Glomerular visceral epithelial cell (primary cell): Measurements from ENCODE around the gene PRKCA.
A peak's percentile ranks its signal among the peaks of the same experiment; 100 is the strongest.

Source experiments
- DNase-seq: peaks from one replicate; pipeline ENCODE4 v3.0.0-alpha.2; 2016; ENCODE audit errors: extremely low spot score

The PRKCA gene

DNA sequence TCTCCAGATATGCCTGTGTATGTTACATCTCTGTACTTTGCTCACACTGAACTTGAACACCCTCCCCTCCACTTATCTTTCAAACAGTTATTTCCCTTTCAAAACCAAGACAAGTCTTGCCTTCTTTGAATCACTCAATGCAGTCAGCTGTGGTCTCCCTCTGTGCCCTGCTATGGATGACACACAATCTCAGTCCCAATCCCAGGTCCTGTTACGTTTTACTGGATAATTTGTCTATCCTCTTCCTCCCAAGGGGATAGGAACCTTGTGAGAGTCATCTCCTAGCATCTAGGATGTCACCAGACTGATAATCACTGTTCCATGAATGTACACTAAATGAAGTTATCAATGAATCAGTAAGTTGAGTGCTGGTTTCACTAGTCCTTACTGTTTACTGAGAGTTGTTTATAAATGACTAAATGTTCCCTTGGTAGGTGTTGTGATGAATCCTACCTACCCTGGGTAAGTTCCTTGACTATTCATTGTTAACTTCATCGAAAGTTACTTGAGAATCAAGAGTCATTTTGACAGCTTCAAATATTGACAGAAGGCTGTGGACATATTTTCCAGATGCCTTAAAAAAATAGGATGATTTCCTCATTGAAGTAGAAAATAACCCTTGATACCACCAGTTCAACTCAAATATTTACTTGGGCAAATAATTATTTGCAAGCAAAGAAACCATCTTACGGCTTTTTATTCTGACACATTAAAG, 244.9 kb downstream of the PRKCA start:
- DNase-seq: no peak

DNA sequence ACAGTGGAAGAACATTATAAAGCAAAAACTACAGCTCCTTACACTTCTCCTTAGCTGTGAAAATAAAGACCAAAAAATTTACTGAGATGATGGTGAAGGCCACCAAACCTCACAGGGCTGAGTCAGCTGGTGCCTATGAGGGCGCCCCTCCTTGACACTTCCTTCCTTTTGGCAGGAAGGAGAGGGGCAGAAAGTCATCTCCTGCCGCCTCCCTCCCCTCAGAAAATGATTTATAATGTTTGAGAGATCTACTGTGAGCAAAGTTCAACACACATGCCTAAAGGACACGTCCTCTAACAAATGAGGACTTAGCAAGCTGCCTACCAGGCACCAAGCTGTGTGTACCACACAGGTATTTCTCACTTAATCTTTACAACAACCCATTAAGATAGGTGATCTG, 245.7 kb downstream of the PRKCA start:
- DNase-seq: peak; percentile 51

DNA sequence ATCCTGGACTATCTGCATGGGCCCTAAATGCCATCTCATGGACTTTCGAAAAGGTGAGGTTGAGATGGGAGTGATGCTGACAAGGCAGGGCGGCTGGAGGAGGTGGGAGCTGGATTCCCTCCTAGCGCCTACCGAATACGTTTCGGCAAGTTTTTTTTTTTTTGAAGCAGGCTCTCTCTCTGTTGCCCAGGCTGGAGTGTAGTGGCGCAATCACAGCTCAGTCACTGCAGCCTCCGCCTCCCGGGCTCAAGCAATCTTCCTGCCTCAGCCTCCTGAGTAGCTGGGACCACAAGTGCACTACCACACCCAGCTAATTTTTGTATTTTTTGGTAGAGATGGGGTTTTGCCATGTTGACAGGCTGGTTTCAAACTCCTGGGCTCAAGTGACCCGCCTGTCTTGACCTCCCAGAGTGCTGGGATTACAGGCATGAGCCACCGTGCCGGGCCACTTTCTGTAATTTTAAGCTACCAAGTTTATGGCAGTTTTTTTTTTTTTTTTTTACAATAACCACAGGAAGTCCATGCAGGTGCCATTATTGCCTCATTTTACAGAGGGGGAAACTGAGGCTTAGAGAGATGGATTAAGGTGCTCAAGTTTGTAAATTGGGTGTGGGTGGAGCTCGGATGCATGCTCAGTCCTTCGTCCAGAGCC, 246.4 kb downstream of the PRKCA start:
- DNase-seq: no peak

DNA sequence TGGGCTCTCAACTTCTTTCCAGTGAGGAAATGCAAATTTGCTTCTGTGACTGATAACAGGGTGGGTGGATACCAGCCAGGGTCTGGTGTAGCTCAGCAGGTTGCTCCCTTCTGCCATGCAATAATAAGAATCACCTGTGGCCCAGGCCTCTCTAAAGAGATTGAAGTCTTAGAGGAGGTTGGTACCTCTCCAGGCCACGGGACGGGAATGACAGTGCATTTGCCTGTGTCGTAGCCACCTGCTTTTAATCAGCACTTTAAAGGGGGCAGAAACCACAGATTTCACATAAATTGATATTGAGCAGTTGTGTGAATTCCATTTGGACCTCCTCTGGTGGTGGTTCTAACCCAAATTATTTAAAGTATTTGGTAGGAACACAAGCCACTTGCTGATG, 246.9 kb downstream of the PRKCA start:
- DNase-seq: peak; percentile 89

DNA sequence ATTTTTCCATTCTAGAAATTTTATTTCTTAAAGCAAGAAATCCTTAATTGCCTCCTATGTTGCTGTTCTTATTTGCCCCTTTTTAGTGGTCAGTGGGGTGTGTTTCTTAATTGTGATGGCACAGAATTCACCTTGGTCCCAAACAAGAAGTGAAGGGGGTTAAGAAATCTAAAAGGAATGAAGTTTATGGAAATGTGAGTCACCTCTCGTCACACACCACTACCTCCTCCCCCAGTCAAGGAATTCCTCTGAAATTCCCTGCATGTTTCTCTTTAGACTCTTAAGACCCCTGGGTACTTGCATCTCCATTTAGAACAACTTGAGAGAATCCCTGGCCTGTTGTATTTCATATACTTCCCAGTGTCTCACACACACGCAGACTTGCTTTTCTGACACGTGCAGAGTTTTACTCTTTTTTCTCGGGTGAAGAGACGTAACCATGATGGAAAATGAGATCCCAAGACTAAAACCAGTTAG, 247.4 kb downstream of the PRKCA start:
- peak; percentile 96 for DNase-seq

DNA sequence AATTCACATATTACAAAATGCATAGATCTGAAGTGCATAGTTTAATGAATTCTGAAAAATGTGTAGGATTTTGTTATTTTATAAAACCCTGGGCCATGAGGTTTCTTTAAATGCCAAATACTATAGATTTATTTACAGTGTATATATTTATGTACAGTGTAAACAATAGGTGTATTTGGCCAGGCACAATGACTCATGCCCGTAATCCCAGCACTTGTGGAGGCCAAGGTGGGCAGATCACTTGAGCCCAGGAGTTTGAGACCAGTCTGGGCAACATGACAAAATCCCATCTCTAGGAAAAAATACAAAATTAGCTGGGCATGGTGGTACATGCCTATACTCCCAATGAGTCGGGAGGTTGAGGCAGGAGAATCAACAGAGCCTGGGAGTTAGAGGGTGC, 249.4 kb downstream of the PRKCA start:
- no peak for DNase-seq

DNA sequence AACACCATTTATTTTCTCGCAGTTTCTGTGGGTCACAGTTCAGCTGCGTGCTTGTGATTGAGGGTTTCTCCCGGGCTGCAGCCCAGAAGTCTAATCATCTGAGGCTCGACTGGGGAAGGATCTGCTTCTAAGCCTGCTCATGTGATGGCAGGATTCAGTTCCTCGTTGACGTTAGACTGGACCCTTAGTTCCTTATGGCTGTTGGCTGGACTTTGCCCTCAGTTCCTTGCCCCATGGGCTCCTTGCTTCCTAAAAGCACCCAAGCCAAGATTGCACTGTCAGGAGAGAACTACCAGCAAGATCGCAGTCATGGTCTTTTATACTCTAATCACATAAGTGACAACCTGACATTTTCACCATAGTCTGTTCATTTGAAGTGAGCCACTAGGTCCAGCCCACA, 250.0 kb downstream of the PRKCA start:
- no peak for DNase-seq

DNA sequence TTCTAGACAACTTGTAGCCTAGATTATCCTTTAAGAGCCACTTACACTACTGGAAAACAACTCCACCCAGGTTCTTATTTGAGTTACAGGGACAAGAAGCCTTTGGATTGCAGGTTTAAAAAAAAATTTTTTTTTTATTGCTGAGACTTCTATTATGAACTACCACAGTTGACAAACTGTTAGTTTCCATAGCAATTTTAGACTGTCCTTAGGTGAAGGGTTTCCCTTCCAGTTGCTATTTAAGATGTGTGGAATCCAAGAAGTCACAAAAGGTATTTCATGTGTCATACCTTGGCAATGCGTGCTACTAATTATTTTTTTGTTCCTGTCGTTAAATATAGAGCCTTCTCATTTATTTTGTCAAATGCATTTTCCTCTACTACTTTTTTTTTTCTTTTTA, 253.2 kb downstream of the PRKCA start:
- no peak for DNase-seq

DNA sequence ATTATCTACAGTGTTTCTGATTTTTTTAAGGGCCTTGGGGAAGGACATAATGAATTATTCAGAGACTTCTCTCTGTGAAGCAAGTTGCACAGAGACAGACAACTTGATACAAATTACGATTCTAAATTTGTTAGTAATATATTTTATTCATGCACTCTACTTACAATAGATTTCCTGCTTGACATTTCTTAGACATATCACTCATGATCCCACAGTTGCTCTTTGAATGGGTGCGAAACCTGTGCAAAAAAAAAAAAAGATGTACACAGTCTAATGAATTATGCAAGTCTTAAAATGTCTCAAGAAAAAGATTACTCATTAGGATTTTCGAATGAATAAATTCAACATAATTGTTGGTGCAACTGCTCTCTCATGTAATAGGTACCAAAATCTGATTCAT, 254.8 kb downstream of the PRKCA start:
- DNase-seq: no peak

DNA sequence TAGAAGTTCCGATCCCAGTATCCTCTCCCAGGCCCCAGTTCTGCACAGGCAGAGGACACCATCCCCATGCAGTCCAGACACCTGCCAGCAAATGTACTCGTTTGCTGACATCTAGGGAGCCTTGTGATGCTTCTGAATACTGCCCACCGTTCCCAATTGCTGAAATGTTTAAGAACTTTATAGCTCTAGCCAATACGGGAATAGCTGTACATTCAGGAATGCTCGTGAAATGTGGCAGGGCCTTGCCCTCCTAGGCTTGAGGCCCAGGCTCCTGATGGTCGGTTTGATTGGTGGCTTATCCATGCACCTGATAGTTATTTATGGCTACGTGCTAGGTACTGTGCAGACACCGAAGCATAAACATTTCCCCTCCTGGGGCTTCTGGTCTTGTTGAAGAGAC, 255.5 kb downstream of the PRKCA start:
- no peak for DNase-seq

DNA sequence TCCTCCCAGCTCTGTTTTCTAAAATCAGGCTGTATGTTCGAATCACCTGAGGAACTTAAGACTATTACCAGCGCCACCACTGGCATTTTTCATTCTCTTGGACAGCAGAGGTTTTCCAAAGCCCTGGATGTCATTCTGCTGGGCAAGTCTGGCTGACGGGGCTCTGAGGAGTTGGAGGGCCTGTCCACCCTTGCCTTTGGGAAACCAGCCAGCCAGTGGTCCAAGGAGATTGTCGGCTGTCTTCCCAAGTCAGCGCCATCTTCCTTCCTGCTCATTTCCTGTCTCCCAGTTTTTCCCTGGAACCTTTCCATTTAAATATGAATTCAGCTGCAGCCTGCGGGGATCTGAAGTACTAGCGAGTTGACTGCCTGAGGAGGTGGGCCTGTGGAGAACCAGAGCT, 258.3 kb downstream of the PRKCA start:
- DNase-seq: no peak

DNA sequence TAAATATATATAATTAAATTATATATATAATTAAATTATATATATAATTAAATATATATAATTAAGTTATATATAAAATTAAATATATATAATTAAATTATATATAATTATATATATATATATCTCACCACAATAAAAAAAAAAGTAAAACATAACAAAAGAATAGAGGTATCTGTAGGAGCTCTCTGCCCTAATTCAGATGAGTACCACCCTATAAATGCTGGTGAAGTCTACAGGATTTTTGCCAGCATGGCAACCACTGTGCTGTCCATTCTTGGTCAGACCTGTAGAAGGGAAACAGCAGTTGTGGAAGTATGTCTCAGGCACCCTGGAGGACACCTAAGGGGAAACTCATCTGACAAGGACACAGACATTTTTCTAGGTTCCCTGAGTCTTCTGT, 259.7 kb downstream of the PRKCA start:
- no peak for DNase-seq

DNA sequence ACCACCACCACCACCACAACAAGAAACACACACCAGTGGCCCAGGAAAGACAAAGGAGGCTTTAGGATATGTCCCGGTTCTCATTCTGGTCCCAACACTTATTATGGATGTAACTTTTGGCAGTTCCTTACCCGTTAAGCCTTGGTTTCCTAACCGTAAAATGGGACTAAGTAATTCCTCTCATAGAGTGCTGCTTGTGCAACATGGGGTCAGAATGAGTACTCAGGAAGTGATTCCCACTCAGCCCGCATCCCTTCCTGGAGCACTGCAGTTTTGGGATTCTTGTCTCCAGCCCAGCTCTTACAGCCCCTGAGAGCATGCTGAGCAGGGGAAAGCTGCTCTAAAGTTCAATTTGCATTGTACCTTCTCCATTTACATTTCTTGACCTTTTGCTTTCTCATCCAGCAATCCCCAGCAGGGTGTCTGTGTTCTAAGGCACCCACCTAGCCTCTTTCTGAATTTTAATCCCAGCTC, 262.6 kb downstream of the PRKCA start:
- DNase-seq: no peak

DNA sequence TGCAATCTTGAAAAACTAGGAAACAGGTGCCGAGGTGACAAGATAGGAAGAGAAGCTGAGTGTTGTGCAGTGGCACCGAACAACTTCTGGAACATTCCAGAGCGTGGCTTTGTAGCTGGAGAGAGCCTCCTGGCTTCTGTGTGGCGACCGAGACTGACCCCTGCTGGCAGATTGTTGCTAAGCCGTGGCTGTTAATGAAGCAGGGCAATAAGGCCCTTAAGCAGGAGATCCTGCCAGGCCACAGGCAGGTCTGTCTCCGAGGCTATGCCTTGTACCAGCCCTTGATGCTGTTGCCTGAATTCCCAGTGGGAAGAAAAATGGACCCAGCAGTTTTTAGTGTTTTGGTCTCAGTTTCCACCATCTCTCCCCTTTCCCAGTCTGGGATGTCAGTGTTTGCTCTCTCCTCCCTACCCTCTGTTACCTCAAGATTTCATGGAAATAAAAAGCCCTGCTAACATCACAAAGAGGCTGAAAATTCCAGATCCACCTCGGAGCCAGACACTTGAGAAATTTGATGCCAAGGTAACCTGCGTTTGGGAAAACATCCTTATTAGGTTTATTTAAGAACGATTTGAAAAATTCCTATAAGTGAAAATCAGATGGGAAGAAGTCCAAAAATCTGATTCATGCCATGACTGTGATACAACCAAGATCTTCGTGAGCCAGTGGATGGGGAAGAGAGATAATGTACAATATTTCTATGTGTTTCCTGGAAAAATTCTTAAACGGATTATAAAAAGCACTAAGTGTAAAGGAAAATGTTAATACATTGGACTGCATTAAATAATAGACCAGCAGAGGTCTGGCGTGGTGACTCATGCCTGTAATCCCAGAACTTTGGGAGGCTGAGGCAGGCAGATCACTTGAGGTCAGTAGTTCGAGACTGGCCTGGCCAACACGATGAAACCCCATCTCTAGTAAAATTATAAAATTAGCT, 265.1 kb downstream of the PRKCA start:
- DNase-seq: peak; percentile 85

DNA sequence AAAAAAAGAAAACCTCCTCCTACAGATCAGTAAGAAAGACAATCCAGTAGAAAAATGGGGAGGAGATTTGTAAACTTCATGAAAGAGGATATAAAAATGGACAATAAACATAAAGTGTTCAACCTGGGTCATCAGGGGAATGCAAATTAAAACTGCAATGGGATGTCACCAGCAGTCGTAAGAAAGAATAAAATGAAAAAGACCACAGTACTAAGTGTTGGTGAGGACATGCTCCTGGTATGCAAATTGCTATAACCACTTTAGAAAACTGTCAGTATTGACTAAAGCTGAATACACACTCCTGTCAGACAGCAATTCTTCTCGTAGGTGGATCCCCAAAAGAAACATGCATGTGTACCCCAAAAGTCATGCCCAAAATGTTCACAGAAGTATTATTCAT, 267.2 kb downstream of the PRKCA start:
- DNase-seq: no peak

DNA sequence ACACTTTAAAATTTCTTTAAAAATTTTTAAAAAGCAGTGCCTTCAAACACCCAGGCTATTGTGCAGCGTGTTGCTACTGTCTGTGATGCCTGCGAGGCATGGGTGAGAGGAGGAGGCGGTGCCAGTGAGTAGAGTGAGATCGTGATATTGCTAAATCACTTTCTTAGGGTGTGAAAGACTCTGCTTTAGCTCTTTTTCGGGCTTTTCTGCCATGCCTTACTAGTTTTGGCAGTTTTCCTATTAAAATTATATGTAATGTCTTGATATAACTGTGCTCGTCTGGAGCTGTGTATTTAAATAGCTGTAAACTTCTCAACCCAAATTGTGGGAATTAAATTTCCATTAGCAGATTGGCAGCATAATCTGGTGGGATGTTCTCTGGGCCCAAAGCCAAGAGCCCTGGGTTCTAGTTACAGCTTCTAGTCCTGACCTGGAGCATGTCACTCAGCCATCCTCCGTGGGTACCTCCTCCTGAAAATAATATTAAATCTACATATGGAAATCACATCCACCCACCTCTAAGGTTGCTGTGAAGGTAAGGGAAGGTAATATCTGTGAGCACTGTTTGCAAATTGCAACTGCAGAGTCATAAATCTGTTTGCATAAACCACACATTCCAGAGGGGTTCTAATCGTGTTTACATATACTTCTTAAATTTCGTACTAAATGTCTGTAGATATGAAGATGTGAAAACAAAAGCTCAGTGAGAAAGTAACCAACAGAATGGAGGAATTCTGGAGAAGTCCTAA, 268.2 kb downstream of the PRKCA start:
- DNase-seq: no peak

DNA sequence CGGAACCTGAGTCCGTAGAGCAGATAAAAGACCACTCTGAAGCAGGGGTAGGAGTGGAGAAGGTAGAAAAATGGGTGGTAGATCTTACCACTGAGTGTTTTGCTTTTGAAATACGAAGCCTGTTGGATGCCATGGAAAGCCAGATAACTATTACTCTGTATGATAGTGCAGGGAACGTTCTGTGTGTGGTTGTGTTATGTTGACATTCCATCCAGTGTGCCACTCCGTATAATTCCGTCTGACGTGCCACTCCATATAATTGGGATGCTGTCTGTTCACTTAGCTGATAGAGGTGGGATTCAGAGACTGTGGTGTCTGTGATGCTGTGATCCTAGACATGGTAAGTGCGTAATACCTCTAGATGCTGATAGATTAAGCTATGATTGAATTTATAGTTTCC, 269.3 kb downstream of the PRKCA start:
- no peak for DNase-seq

DNA sequence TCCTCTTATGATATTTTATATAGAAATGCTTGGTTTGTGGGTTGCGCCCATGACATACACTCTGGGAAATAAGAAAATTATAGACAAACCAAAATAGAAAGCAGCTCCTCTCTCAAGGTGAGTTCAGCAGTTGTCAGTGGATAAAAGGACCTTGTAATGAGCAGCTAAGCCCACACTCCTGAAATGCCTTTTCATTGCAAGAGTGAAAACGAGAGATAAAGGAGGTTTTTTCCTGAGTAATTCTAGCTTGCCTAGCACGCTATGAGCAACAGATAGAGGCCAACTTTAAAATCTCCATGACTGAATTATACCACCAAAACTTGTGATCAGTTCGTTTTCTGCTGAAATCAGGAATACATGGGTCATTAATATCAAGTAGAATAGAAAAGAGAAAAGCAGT, 270.7 kb downstream of the PRKCA start:
- DNase-seq: no peak

DNA sequence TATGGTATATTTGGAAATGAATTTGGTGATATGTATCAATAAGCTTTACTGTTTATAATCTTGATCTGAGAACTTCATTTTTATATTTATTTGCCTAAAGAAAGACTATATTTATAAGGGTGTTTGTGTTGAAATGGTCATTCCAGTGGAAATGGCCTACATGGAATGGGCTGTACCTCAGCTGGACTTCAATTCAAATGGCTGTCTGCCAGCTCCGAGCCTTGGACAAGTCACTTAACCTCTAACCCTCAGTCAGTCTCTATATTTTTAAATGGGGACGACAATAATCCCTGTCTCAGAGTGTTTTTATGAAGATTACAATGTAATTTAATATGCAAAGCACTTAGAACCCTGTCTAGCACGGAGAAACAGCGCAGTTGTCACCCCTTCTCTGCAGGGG, 271.7 kb downstream of the PRKCA start:
- no peak for DNase-seq

DNA sequence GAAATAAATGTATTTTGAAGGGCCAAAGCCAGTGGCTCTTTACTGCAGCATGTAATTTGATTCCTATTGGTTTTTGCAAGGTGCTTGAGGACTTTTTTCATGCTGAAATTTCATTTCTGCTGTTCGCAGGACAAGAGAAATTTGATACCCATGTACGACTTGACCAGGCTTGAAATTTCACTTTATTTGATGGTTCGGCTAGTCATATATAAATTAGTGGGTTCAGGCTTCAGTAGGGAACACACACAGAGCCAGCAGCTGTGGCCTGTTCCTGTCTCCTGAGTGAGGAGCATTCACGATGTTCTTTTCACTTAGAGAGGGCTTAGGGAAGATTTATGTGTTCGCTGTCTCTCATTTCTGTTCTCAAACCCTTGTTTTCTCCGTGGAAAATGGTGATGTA, 274.1 kb downstream of the PRKCA start:
- DNase-seq: no peak

DNA sequence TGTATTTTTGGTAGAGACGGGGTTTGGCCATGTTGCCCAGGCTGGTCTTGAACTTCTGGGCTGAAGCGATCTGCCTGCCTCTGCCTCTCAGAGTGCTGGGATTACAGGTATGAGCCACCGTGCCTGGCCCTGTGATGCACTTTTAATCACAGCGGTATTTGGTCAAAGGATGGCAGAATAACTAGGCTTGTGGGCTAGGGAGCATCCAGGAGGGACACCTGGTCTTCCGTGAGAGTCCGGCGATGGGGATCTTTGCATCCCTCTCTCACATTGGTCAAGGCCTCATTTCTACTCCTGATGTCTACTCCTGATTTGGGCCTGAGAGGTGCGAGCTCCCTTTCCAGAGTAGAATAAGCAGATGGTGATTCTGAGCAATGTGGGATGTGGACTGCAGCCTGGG, 274.6 kb downstream of the PRKCA start:
- no peak for DNase-seq
